A204.1 (cell line): ENCODE measurements around the gene PPME1.
"Not testable (repeated sequence)": the region's sequence is repeated elsewhere in the genome, so short reads cannot be mapped to it uniquely, and the experiment has no call there.

Experiments used
- FAIRE-seq: peaks from 2 replicates; lab custom pipeline; 2012; peaks lifted over from hg19 to GRCh38; lab: Jason Lieb, UNC

The PPME1 gene, protein sequence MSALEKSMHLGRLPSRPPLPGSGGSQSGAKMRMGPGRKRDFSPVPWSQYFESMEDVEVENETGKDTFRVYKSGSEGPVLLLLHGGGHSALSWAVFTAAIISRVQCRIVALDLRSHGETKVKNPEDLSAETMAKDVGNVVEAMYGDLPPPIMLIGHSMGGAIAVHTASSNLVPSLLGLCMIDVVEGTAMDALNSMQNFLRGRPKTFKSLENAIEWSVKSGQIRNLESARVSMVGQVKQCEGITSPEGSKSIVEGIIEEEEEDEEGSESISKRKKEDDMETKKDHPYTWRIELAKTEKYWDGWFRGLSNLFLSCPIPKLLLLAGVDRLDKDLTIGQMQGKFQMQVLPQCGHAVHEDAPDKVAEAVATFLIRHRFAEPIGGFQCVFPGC

DNA sequence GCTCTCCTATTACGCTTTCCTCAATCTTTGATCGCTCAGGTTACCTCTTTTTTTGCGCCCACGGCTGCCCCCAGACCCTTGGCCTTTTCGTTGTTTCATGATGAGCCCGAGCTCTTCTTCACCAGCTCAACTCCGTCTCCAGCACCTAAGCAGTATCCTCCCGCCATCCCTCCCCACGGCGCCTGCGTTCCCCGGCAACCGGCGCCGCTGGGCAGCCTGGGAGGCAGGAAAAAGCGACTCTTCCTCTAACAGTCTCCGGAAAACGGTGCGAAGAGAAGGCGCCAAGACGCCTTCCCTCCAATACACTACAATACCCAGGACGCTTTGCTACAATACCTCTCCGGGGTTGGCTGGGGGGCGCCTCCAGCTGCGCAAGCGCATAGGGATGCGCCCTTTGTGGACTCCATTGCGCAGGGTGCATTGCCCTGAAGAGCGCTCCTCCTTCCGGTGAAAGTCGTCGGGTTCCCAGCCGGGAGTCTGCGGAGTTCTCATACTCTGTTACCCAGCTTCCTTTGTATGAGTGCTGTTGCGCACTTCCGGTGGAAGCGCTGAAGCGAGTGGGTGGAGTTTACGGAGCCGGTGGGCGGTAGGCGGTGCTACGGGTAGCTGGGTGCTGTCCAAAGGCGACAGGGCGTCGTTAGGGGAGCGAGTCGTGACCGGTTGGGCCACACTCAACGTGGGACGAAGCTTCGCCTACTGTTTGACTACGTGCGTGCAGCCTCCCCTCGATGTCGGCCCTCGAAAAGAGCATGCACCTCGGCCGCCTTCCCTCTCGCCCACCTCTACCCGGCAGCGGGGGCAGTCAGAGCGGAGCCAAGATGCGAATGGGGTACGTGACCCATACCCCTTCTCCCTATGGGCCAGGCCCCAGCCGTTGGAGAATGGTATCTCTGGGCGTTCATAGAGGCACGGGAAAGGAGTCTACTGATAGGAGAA is at the start of gene PPME1, which contains the start of gene C2CD3:
TSS of gene PPME1 (plus strand) at position 596 of the 936 bp plus-strand sequence. CDS start at position 729, 133 bp downstream.
TSS of gene C2CD3 (minus strand) at position 309 of the 936 bp plus-strand sequence. CDS start at position 99, 210 bp downstream.
- peak; percentile 99 for FAIRE-seq

- no peak for FAIRE-seq
These were observed 49.3 kb upstream of the PPME1 start for GRCh38 chr11:74121804-74122203.

- FAIRE-seq = no peak
These were observed 48.1 kb upstream of the PPME1 start for GRCh38 chr11:74123008-74123448.

DNA sequence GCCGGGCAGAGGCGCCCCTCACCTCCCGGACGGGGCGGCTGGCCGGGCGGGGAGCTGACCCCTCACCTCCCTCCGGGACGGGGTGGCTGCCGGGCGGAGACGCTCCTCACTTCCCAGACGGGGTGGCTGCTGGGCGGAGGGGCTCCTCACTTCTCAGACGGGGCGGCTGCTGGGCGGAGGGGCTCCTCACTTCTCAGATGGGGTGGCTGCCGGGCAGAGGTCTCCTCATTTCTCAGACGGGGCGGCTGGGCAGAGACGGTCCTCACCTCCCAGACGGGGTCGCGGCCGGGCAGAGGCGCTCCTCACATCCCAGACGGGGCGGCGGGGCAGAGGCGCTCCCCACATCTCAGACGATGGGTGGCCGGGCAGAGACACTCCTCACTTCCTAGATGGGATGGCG is 42.0 kb upstream of the PPME1 start:
- not testable (repeated sequence) for FAIRE-seq

DNA sequence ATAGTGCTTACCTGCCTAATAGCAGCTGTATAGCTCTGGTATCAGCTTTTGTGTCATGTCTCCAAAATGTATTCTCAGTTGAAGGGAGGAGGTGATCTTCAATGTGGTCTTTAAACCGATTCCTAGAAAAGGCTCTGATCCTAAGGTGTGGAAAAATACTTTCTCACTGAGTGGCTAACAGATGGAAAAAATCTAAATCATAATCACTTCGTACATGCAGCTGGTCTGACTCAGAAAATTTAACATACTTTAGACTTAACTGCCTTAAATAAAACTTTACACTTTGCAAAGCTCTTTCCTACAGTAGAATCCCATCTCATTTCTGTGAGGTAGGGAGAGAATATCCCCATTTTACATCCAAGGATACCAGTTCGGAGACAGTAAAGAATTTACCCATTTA is 38.3 kb upstream of the PPME1 start:
- no peak for FAIRE-seq

- FAIRE-seq = no peak
These were observed 37.7 kb upstream of the PPME1 start for GRCh38 chr11:74133436-74133835.

- no peak for FAIRE-seq
These were observed 36.4 kb upstream of the PPME1 start for GRCh38 chr11:74134661-74135060.

DNA sequence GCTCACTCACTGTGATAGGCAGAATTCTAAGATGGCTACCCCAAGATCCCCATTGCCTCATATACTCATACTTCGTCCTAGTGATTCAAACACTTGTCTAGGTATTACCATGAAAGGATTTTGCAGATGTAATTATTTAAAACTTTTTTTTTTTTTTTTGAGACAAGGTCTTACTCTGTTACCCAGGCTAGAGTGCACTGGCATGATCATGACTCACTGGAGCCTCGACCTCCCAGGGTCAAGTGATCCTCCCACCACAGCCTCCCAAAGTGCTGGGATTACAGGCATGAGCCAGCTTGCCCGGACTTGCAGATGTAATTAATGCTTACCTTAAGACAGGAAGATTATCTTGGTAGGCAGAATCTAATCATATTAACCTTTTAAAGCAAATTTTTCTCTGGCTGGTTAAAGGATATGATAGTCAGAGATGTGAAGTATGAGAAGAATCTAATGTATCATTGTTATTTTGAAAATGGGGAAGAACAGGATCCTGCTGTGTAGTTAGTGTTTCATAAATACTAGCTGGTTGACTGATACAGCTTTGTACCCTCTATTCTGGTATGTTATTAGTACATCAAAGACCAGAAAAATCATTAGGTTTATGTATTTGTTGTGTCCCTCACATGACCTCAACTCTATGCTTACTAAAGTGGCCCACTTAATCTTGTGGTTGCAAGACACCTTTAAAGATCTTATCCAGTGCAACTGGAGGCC is 35.8 kb upstream of the PPME1 start:
- FAIRE-seq = no peak

DNA sequence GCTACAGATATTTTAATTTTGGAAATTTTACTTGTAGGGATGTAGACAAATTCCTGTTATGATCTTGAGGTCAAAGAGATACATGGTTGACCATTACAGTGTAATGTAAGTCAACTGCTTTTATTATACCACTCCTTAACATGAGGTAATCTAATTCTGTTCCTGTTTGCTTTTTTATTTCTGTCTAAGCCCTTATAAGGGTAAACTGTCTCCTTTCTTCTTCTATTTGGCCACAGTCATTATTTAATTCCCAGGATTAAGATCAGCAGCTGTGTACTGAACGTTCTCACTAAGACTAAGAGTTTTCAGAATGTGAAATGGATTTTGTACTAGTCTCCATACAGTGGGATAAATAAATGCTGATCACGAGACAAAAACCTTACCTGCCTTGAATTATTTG is 33.1 kb upstream of the PPME1 start:
- FAIRE-seq = no peak

- peak; percentile 52 for FAIRE-seq
These were observed 32.5 kb upstream of the PPME1 start for GRCh38 chr11:74138572-74138971.

DNA sequence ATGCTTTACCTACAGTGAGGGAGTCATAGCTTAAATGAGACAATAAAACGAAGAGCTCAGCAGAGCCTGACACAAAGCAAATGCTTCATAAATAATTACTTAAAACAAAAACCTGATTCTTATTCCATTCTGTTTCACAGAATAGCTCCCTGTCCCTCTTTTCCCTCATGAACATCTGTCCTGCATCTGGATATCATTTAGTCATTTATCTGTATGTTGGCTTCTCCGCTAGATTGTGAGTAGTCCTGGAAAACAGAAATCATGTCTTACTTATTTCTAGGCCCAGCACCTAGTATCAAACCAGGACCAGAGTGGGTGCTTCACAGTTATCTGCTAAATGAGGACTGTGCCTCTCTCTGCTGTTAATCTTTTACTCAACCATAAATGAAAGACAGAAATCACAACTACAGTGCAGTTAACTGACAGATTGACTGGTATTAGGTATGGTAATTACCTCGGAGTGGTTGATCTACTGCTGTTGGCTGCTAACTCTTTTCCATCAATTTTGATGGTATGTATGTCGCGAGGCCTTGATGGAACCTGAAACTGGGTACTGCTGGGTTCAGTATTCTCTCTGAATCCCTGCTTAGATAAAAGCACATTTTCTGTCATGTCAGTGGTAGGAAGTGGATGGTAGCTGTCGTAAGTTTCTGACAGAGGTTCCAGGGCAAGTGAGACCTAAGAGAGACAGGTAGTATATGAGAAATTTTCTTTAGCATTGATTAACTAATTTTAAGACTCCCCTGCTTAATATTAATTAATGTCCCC is 31.8 kb upstream of the PPME1 start:
- FAIRE-seq = no peak

DNA sequence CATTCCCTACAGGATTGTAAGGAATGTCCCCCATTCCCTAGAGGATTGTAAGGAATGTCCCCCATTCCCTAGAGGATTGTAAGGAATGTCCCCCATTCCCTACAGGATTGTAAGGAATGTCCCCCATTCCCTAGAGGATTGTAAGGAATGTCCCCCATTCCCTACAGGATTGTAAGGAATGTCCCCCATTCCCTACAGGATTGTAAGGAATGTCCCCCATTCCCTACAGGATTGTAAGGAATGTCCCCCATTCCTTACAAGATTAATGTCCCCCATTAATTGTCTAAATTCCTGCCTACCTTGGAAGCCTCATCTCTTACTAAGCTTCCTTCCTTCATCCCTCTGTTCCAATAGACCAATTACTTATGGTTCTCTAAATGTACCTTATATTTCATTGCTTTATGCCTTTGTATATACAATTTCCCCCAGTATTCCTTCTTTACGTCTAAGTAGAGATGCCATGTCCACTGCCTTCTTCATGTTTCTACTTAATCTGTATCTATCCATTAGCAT is 31.1 kb upstream of the PPME1 start:
- FAIRE-seq = not testable (repeated sequence)

- no peak for FAIRE-seq
These were observed 29.8 kb upstream of the PPME1 start for GRCh38 chr11:74141241-74141695.

GRCh38 chr11:74141908-74142307 is 29.2 kb upstream of the PPME1 start:
- FAIRE-seq = no peak

DNA sequence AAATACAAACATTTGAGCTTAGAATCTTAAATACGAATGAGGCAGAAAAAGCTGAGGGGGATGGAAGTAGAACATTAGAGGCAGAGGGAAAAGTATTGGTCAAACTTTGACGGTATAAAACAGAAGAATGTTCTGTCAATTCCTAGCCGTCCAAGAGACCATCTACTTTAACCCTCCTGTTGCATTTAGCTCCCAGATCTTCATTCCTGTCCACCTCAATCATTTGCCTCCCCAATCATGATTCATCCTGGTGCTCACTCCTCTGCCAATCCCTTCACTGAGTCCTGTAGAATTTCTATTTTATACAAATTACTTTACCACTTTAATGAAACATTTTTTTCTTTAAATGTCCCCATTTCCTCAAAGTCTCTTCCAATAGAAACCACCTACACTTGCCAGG is 28.5 kb upstream of the PPME1 start:
- FAIRE-seq = no peak

DNA sequence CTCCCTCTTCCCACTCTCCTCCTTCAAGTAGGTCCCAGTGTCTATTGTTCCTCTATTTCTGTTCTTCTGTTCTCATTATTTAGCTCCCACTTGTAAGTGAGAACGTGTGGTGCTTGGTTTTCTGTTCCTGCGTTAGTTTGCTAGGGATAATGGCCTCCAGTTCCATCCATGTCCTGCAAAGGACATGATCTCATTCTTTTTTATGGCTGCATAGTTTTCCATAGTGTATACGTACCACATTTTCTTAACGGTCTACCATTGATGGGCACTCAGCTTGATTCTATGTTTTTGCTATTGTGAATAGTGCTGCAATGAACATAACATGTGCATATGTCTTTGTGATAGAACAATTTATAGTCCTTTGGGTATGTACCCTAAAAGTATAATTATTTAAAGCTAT is 26.5 kb upstream of the PPME1 start:
- FAIRE-seq = no peak

GRCh38 chr11:74147199-74147929 is 23.7 kb upstream of the PPME1 start:
- FAIRE-seq = no peak

- no peak for FAIRE-seq
These were observed 17.9 kb upstream of the PPME1 start for GRCh38 chr11:74153224-74153623.

GRCh38 chr11:74154620-74155281 is 16.3 kb upstream of the PPME1 start:
- no peak for FAIRE-seq

GRCh38 chr11:74157169-74157568 is 13.9 kb upstream of the PPME1 start:
- no peak for FAIRE-seq
